Esophagus muscularis mucosa (tissue), 3 donors: Measurements from ENCODE around the gene MYCN.

ENCODE experiments used
- CTCF ChIP-seq, 3 experiments: fragments of 200-600 bp in 2 of 3; fragments of 450-650 bp in 1 of 3; sonication (generic) in 2 of 3; IDR thresholded peaks; one replicate each; pipeline ENCODE4 v1.5.1; 2017 to 2019; ENCODE audit warnings: antibody characterized with exemption in 3 of 3, mild to moderate bottlenecking in 2 of 3, moderate library complexity in 1 of 3
- POLR2A ChIP-seq: fragments of 450-650 bp; IDR thresholded peaks from one replicate; pipeline ENCODE4 v1.6.1; 2017; ENCODE audit warnings: antibody characterized with exemption, moderate library complexity, mild to moderate bottlenecking, low read depth

GRCh38 chr2:15914596-15915385, 25.6 kb upstream of the MYCN start:
- TF ChIP-seq POLR2A (no peak), CTCF (IDR thresholded peaks at IDR 0.05) (no peak)
